Measurements from ENCODE around the gene GPR37L1. TPM values are rescaled to one million over a fixed set of nuclear protein-coding genes. Genes with fewer than 3 reads are reported as not detected.

Gene GPR37L1
- total RNA-seq, 1 experiment from 2014 or later: 0.12 TPM

DNA sequence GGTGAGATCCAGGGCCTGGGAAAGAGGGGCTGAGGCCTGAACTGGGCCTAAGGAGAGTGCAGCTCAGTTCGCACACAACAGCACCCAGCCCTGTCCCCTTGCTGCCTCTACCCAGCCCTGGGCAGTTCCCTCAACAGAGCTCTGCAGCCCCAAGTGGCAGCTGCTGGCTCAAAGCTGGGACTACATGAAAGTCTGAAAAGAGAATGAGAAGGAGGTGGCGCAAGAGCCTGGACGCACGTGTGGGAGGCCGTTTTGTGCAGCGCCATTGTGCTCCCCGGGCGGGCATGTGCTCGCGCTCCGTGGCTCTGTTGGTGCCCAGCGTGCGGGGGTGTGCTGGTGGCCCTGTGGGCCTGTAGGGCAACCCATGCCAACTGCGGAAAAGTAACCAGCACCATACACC lies 10.3 kb downstream of the GPR37L1 start:
- no peaks in the 10 kb centered on the region for H3K27me3 Mint-ChIP-seq (ENCODE audit: unreplicated experiment)
- CTCF ChIA-PET: interaction anchor here (1.0 to 3.1 kb wide), 2 partner anchors 110 to 237 kb away, joined by 3 to 13 read pairs; no protein-coding TSS in a partner anchor
- H3K4me3 Mint-ChIP-seq (ENCODE audit: low read depth, unreplicated experiment): no peak overlapping the region
- intact Hi-C loops (cut with micrococcal nuclease; ENCODE audit: unreplicated experiment): no loop called here
- H3K4me1 Mint-ChIP-seq (ENCODE audit: low read depth, unreplicated experiment): peaks cover 10% of the 10 kb centered on the region
- no TSS peak for BruUV-seq (replicated peaks)
- TF ChIP-seq, protein P1, sequence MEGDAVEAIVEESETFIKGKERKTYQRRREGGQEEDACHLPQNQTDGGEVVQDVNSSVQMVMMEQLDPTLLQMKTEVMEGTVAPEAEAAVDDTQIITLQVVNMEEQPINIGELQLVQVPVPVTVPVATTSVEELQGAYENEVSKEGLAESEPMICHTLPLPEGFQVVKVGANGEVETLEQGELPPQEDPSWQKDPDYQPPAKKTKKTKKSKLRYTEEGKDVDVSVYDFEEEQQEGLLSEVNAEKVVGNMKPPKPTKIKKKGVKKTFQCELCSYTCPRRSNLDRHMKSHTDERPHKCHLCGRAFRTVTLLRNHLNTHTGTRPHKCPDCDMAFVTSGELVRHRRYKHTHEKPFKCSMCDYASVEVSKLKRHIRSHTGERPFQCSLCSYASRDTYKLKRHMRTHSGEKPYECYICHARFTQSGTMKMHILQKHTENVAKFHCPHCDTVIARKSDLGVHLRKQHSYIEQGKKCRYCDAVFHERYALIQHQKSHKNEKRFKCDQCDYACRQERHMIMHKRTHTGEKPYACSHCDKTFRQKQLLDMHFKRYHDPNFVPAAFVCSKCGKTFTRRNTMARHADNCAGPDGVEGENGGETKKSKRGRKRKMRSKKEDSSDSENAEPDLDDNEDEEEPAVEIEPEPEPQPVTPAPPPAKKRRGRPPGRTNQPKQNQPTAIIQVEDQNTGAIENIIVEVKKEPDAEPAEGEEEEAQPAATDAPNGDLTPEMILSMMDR (IDR thresholded peaks at IDR 0.05; ENCODE audit: unreplicated experiment): no peak
- H3K27ac Mint-ChIP-seq (ENCODE audit: unreplicated experiment): no peak overlapping the region
- no peak for DNase-seq
- peaks cover 50% of the 10 kb centered on the region for H3K36me3 Mint-ChIP-seq (ENCODE audit: insufficient read depth, unreplicated experiment)
- H3K9me3 Mint-ChIP-seq (ENCODE audit: low read depth, unreplicated experiment): no peaks in the 10 kb centered on the region

- DNase-seq: no peak
- CTCF ChIA-PET: interaction anchor here (3.1 kb wide), 1 partner anchor 238 kb away, joined by 13 read pairs; no protein-coding TSS in a partner anchor
- Mint-ChIP-seq H3K36me3 (ENCODE audit: insufficient read depth, unreplicated experiment) (peaks cover 53% of the 10 kb centered on the region), H3K27ac (ENCODE audit: unreplicated experiment) (no peak overlapping the region), H3K4me3 (ENCODE audit: low read depth, unreplicated experiment) (no peak overlapping the region), H3K27me3 (ENCODE audit: unreplicated experiment) (no peaks in the 10 kb centered on the region), H3K9me3 (ENCODE audit: low read depth, unreplicated experiment) (no peaks in the 10 kb centered on the region), H3K4me1 (ENCODE audit: low read depth, unreplicated experiment) (peaks cover 10% of the 10 kb centered on the region)
- BruUV-seq (replicated peaks): no TSS peak
- intact Hi-C loops (cut with micrococcal nuclease; ENCODE audit: unreplicated experiment): no loop called here
- TF ChIP-seq, protein P1 (IDR thresholded peaks at IDR 0.05; ENCODE audit: unreplicated experiment): no peak
These were observed 10.8 kb downstream of the GPR37L1 start for GRCh38 chr1:202133496-202133895.

DNA sequence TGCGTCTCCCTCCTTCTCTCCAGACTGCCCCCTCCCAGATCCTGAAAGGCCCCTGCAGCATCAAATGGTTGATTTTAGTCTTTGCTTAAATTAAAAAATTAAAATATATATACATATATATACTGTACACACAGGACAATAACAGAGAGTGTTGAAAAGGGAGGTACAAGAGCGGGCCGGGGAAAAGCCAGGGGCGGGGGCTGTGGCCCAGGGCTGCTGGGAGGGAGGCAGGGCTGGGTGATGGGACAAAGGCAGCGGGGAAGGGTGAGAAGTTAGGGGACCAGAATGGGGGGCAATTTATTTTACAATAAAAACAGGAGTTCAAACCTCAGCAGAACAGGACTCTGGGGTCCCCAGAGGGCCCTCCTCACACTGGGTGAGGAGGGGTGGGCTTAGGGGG lies 11.3 kb downstream of the GPR37L1 start:
- TF ChIP-seq, protein P1 (IDR thresholded peaks at IDR 0.05; ENCODE audit: unreplicated experiment): no peak
- CTCF ChIA-PET: interaction anchor here (2.2 to 3.1 kb wide), 3 partner anchors 11 to 238 kb away, joined by 8 to 13 read pairs (median 9); partner anchors contain the start of genes ELF3 and GPR37L1
- H3K36me3 Mint-ChIP-seq (ENCODE audit: insufficient read depth, unreplicated experiment): peaks cover 52% of the 10 kb centered on the region
- intact Hi-C loops (cut with micrococcal nuclease; ENCODE audit: unreplicated experiment): no loop called here
- BruUV-seq (replicated peaks): no TSS peak
- no peaks in the 10 kb centered on the region for H3K27me3 Mint-ChIP-seq (ENCODE audit: unreplicated experiment)
- peaks cover 7% of the 10 kb centered on the region for H3K4me1 Mint-ChIP-seq (ENCODE audit: low read depth, unreplicated experiment)
- no peak overlapping the region for H3K4me3 Mint-ChIP-seq (ENCODE audit: low read depth, unreplicated experiment)
- H3K9me3 Mint-ChIP-seq (ENCODE audit: low read depth, unreplicated experiment): no peaks in the 10 kb centered on the region
- DNase-seq: no peak
- no peak overlapping the region for H3K27ac Mint-ChIP-seq (ENCODE audit: unreplicated experiment)

- no peak overlapping the region for H3K4me3 Mint-ChIP-seq (ENCODE audit: low read depth, unreplicated experiment)
- intact Hi-C loops (cut with micrococcal nuclease; ENCODE audit: unreplicated experiment): loop anchor here (1.0 to 5.0 kb wide), 2 partner anchors 238 to 257 kb away; no protein-coding TSS in a partner anchor
These were observed 12.0 kb downstream of the GPR37L1 start for GRCh38 chr1:202134645-202135172.

More at GRCh38 chr1:202134645-202135172, 12.0 kb downstream of the GPR37L1 start:
- peaks cover 45% of the 10 kb centered on the region for H3K36me3 Mint-ChIP-seq (ENCODE audit: insufficient read depth, unreplicated experiment)
- no peaks in the 10 kb centered on the region for H3K9me3 Mint-ChIP-seq (ENCODE audit: low read depth, unreplicated experiment)
- H3K4me1 Mint-ChIP-seq (ENCODE audit: low read depth, unreplicated experiment): no peaks in the 10 kb centered on the region
- no peak for DNase-seq
- CTCF ChIA-PET: interaction anchor here (1.1 to 3.1 kb wide), 8 partner anchors 12 to 239 kb away, joined by 4 to 14 read pairs (median 6); partner anchors contain the start of genes ELF3 and GPR37L1
- no peaks in the 10 kb centered on the region for H3K27me3 Mint-ChIP-seq (ENCODE audit: unreplicated experiment)
- BruUV-seq (replicated peaks): no TSS peak
- TF ChIP-seq, protein P1 (IDR thresholded peaks at IDR 0.05; ENCODE audit: unreplicated experiment): no peak
- no peak overlapping the region for H3K27ac Mint-ChIP-seq (ENCODE audit: unreplicated experiment)
